GM12878 (cell line): ENCODE data around the gene GPR18.

Experiments
- CHD2 ChIP-seq: IDR thresholded peaks from 2 replicates; pipeline ENCODE4 v1.6.1; 2011; ENCODE audit warnings: low read depth, low read length, improper control_type of control experiment, borderline replicate concordance
- POLR2AphosphoS2 ChIP-seq: IDR thresholded peaks from 2 replicates; pipeline ENCODE4 v1.6.1; 2011; ENCODE audit warnings: low read depth, mild to moderate bottlenecking, low read length, improper control_type of control experiment, moderate library complexity
- SMC3 ChIP-seq: IDR thresholded peaks from 2 replicates; pipeline ENCODE4 v1.6.1; 2011; ENCODE audit warnings: low read length, improper control_type of control experiment, borderline replicate concordance
- TF ChIP-seq, protein P1 (sequence below): IDR thresholded peaks from 2 replicates; pipeline ENCODE4 v1.6.1; 2012; ENCODE audit warnings: low read length, inconsistent platforms

DNA sequence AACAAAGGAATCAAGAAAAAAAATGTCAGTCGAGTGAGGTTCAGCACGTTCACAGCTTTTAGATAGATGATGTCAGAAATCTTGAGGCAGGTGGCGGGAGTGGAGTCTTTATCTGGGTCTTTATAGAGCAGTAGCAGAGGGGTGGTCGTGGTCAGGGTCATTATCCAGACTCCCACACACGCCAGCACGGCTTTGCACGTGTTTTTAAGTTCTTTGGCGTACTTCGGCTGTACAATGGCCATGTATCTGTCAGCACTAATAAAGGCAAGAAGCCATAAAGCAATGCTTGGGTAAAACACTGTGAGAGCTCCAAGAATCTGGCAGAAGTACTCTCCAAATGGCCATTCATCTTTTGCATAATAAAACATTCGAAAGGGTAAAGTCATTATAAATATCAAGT, 2.9 kb downstream of the GPR18 start:
- TF ChIP-seq SMC3: no peak
- no peak for TF ChIP-seq CHD2
- TF ChIP-seq, protein P1, sequence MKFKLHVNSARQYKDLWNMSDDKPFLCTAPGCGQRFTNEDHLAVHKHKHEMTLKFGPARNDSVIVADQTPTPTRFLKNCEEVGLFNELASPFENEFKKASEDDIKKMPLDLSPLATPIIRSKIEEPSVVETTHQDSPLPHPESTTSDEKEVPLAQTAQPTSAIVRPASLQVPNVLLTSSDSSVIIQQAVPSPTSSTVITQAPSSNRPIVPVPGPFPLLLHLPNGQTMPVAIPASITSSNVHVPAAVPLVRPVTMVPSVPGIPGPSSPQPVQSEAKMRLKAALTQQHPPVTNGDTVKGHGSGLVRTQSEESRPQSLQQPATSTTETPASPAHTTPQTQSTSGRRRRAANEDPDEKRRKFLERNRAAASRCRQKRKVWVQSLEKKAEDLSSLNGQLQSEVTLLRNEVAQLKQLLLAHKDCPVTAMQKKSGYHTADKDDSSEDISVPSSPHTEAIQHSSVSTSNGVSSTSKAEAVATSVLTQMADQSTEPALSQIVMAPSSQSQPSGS: no peak
- no peak for TF ChIP-seq POLR2AphosphoS2
